ENCODE data around the gene CCDC122.

The CCDC122 gene

DNA sequence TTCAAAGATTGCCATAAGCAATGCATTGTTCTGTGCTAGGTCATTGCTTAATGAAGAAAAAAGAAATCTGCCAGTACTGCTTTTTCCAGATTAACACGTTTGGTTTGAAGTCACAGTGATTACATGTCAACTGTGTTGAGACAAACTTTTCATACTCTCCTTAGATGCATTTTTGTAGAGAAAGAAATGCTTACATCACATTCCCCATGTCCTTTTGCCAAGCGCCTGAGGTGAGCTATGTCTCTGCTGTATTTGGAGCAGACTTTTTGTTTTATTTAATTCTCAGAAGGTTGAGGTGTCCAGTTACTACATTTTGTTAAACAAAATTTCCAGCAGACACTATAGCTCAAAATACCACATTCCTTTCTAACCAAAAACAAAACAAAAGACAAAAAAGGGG, 16.4 kb upstream of the CCDC122 start:
- in situ Hi-C loops (cut with HindIII; ENCODE audit: low pct_unique_long_range_greater_than_20kb, low sequenced_read_pairs): no loop called here
- no peak for TF ChIP-seq JUND (IDR thresholded peaks at IDR 0.05; ENCODE audit: low read depth)

GRCh38 chr13:43894438-43894837, 14.9 kb upstream of the CCDC122 start:
- in situ Hi-C loops (cut with HindIII; ENCODE audit: low pct_unique_long_range_greater_than_20kb, low sequenced_read_pairs): no loop called here
- no peak for DNase-seq (ENCODE audit: low read depth in 1 of 2, low spot score in 1 of 2)
- no peak for TF ChIP-seq JUND (IDR thresholded peaks at IDR 0.05; ENCODE audit: low read depth)

More for the DNA sequence above, 16.4 kb upstream of the CCDC122 start:
- DNase-seq (ENCODE audit: low read depth in 1 of 2, low spot score in 1 of 2): peak in 1 of 2 experiments; percentile 47

- no peak for TF ChIP-seq JUND (IDR thresholded peaks at IDR 0.05; ENCODE audit: low read depth)
- in situ Hi-C loops (cut with HindIII; ENCODE audit: low pct_unique_long_range_greater_than_20kb, low sequenced_read_pairs): no loop called here
- no peak for DNase-seq (ENCODE audit: low read depth in 1 of 2, low spot score in 1 of 2)
These were observed 4.7 kb upstream of the CCDC122 start for GRCh38 chr13:43884222-43884621.

DNA sequence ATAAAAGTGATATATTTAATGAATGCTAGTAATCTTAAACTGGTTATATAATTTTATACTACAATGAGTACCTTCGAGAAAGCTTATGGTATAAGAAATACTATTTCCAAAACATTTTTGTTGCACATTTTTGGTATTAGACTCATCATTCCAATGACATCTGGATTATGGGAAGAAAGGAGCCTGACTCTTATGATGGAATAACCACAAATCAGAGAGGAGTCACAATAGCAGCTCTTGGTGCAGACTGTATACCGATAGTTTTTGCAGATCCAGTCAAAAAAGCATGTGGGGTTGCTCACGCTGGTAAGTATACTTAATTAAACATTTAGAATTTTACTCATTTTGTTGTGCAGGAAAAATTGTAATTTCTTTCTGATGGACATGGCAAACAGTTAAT, 4.1 kb upstream of the CCDC122 start:
- in situ Hi-C loops (cut with HindIII; ENCODE audit: low pct_unique_long_range_greater_than_20kb, low sequenced_read_pairs): no loop called here
- DNase-seq (ENCODE audit: low read depth in 1 of 2, low spot score in 1 of 2): no peak
- TF ChIP-seq JUND (IDR thresholded peaks at IDR 0.05; ENCODE audit: low read depth): no peak

DNA sequence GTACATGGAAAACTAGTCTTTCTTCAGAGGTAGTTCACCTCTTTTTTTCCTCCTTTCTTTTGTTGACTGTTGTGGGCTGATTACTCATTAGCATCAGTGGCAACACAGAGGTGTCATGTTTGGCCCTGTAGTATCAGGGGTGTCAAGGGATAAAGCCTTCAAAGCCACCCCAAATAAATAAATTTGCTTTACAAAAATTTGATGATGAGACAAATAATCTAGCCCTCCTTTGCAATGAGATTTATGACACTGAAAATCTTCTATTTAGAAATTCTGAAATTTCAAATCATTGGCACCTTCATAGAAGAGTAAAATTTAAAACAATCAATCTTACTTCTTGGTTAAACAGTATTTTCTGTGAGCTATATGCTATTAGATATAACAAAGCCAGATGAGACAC, 2.0 kb upstream of the CCDC122 start:
- in situ Hi-C loops (cut with HindIII; ENCODE audit: low pct_unique_long_range_greater_than_20kb, low sequenced_read_pairs): no loop called here
- DNase-seq (ENCODE audit: low read depth in 1 of 2, low spot score in 1 of 2): no peak
- TF ChIP-seq JUND (IDR thresholded peaks at IDR 0.05; ENCODE audit: low read depth): no peak

DNA sequence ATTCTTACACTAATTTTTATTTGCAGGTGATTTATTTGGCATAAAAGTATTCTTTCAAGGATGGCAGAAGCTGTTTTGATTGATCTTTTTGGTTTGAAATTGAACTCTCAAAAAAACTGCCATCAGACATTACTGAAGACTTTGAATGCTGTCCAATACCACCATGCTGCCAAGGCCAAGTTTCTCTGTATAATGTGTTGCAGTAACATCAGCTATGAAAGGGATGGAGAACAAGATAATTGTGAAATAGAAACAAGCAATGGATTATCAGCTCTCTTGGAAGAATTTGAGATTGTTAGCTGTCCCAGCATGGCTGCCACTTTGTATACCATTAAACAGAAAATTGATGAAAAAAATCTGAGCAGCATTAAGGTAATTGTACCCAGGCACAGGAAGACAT, 1.4 kb upstream of the CCDC122 start:
- DNase-seq (ENCODE audit: low read depth in 1 of 2, low spot score in 1 of 2): no peak
- no peak for TF ChIP-seq JUND (IDR thresholded peaks at IDR 0.05; ENCODE audit: low read depth)
- in situ Hi-C loops (cut with HindIII; ENCODE audit: low pct_unique_long_range_greater_than_20kb, low sequenced_read_pairs): no loop called here

DNA sequence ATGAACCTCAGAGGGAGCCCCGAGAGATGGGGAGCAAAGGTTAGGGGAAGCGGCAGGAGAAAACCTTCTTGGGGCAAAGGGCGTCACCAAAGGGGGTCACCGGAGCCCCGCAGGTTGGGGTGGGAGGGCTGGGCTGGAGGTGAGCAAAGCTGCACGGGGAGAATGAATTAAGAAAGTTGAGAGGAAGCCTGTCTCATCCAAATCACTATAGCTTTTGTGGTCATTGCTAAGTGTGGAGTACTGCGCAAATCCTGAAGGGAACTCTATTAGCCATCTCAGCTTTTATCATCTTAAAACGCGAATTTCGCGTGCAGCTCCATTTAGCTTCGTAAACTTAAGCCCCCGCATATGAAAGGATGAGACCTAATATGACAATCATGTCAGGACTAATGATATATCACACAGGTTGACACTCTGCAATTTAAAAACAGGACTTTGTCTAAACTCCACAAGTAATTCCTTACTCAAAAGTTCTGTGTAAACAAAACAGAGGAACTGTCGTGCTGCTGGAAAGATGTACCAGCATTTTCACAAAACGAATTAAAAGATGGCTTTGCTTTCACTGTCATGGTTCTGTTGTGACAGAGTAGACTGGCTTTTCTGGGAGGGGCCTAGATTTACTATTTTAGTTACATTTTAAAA, 795 bp upstream of the CCDC122 start:
- no peak for DNase-seq (ENCODE audit: low read depth in 1 of 2, low spot score in 1 of 2)
- in situ Hi-C loops (cut with HindIII; ENCODE audit: low pct_unique_long_range_greater_than_20kb, low sequenced_read_pairs): no loop called here
- TF ChIP-seq JUND (IDR thresholded peaks at IDR 0.05; ENCODE audit: low read depth): no peak

GRCh38 chr13:43879755-43880181, 228 bp upstream of the CCDC122 start, which contains the start of gene LACC1:
Gene LACC1, plus strand, starts transcription at chr13:43879904. Its CDS starts 1,082 bp downstream, at chr13:43880986.
- no peak for DNase-seq (ENCODE audit: low read depth in 1 of 2, low spot score in 1 of 2)
- TF ChIP-seq JUND (IDR thresholded peaks at IDR 0.05; ENCODE audit: low read depth): no peak
- in situ Hi-C loops (cut with HindIII; ENCODE audit: low pct_unique_long_range_greater_than_20kb, low sequenced_read_pairs): no loop called here

DNA sequence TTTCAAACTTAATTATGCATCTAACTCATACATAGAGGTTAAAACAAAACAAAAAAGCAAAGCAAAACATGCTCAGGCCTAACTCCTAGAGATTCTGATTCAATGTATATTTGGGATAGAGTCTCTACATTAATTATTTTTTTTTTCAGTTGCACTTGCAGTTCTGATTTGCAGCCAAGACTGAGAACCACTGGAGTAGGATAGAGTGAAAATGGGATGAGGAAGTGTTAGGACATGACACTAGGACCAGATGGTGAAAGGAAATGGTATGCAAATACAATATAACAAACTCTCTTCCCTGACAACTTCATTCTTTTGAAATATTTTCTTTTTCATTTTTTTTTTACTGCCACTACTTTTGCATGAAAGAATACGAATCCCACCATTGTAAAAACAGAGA, 1.8 kb downstream of the CCDC122 start:
- in situ Hi-C loops (cut with HindIII; ENCODE audit: low pct_unique_long_range_greater_than_20kb, low sequenced_read_pairs): no loop called here
- no peak for TF ChIP-seq JUND (IDR thresholded peaks at IDR 0.05; ENCODE audit: low read depth)
- DNase-seq (ENCODE audit: low read depth in 1 of 2, low spot score in 1 of 2): no peak

- no peak for TF ChIP-seq JUND (IDR thresholded peaks at IDR 0.05; ENCODE audit: low read depth)
- in situ Hi-C loops (cut with HindIII; ENCODE audit: low pct_unique_long_range_greater_than_20kb, low sequenced_read_pairs): no loop called here
- no peak for DNase-seq (ENCODE audit: low read depth in 1 of 2, low spot score in 1 of 2)
These were observed 2.2 kb downstream of the CCDC122 start for GRCh38 chr13:43877326-43877725.

DNA sequence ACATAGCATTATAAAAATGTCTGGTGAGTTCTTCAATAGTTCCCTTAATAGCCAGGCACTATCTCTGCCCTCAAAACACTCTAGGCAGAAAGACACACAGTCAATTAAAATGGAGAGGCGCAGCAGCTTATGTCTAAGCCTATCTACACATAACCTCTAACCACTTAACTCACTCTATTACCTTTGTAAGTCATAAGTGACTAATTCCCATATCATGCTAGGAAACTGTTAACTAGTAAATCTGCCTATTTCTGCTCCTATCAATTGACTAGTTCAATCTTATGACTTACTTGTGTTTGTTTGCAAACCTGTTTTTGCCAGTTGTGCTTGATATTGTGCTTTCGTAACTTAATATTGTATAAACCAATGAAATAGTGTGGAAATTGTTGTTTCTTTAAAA, 3.2 kb downstream of the CCDC122 start:
- no peak for TF ChIP-seq JUND (IDR thresholded peaks at IDR 0.05; ENCODE audit: low read depth)
- DNase-seq (ENCODE audit: low read depth in 1 of 2, low spot score in 1 of 2): no peak
- in situ Hi-C loops (cut with HindIII; ENCODE audit: low pct_unique_long_range_greater_than_20kb, low sequenced_read_pairs): no loop called here

- peak in 1 of 2 experiments; percentile 15 for DNase-seq (ENCODE audit: low read depth in 1 of 2, low spot score in 1 of 2)
- TF ChIP-seq JUND (IDR thresholded peaks at IDR 0.05; ENCODE audit: low read depth): no peak
- in situ Hi-C loops (cut with HindIII; ENCODE audit: low pct_unique_long_range_greater_than_20kb, low sequenced_read_pairs): no loop called here
These were observed 4.9 kb downstream of the CCDC122 start for GRCh38 chr13:43874504-43875092.

DNA sequence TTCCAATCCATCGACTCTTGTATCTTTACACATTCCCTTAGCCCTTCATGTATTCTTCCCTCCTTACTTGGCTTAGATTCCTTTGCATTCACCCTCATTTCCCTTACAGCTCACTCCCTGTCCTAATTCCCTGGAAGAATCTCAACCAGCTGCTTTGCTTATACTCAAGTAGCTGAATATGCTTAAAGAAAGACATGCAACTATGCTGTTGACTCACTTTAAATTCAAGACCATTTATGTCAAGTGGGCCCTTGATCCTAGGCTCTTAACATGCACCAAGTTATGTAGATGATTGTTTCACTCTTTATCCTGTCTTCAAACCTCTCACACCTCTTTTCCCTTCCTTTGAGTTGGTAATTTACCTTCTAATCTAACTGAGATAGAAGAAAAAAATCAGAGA, 7.4 kb downstream of the CCDC122 start:
- DNase-seq (ENCODE audit: low read depth in 1 of 2, low spot score in 1 of 2): no peak
- in situ Hi-C loops (cut with HindIII; ENCODE audit: low pct_unique_long_range_greater_than_20kb, low sequenced_read_pairs): no loop called here
- TF ChIP-seq JUND (IDR thresholded peaks at IDR 0.05; ENCODE audit: low read depth): no peak

DNA sequence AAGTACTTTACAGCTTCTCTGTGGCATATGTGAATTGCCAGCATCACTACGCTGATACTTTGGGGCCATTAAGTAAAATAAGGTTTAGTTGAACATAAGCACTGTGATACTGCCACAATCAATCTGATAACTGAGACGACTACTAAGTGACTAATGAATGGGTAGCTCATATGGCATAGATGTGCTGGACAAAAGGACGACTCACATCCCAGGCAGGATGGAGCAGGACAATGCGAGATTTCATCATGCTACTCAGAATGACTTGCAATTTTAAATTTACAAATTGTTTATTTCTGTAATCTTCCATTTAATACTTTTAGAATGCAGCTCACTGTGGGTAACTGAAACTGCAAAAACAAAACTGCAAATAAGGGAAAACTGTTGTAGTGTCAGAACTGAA, 13.6 kb downstream of the CCDC122 start:
- no peak for TF ChIP-seq JUND (IDR thresholded peaks at IDR 0.05; ENCODE audit: low read depth)

More for the DNA sequence above, 13.6 kb downstream of the CCDC122 start:
- DNase-seq (ENCODE audit: low read depth in 1 of 2, low spot score in 1 of 2): no peak
- in situ Hi-C loops (cut with HindIII; ENCODE audit: low pct_unique_long_range_greater_than_20kb, low sequenced_read_pairs): no loop called here

Measured in T47D (cell line).